Neural cell (in vitro differentiated cells): ENCODE measurements around the gene RALGAPB. TPM values are rescaled to one million over a fixed set of nuclear protein-coding genes. Genes with fewer than 3 reads are reported as not detected.

Experiments
- H2AFZ ChIP-seq: fragments of 200-600, 300-800 bp; sonication (generic), shearing (Covaris generic); 2 replicates; pipeline ENCODE4 v1.6.0; 2014; ENCODE audit warnings: low read depth, mild to moderate bottlenecking, antibody characterized with exemption, low read length, moderate library complexity
- H3F3A ChIP-seq: fragments of 200-600 bp; shearing (Covaris generic); 2 replicates; pipeline ENCODE4 v1.6.1; 2016; ENCODE audit warnings: mild to moderate bottlenecking, moderate library complexity, mixed read lengths, antibody characterized with exemption, low read length; ENCODE audit not compliant: insufficient read depth, poor library complexity, severe bottlenecking
- H3K27ac ChIP-seq: fragments of 200-600, 300-800 bp; sonication (generic), shearing (Covaris generic); 2 replicates; pipeline ENCODE4 v1.5.1; 2014; ENCODE audit warnings: mild to moderate bottlenecking, low read length, moderate library complexity
- H3K27me3 ChIP-seq: fragments of 300-800, 200-600 bp; sonication (generic), shearing (Covaris generic); 2 replicates; pipeline ENCODE4 v1.6.0; 2014; ENCODE audit warnings: mild to moderate bottlenecking, low read depth, low read length, moderate library complexity; ENCODE audit not compliant: insufficient read depth
- H3K36me3 ChIP-seq: fragments of 300-800, 200-600 bp; sonication (generic), shearing (Covaris generic); 2 replicates; pipeline ENCODE4 v1.5.1; 2014; ENCODE audit warnings: mild to moderate bottlenecking, antibody characterized with exemption, low read length, moderate library complexity; ENCODE audit not compliant: insufficient read depth
- H3K4me2 ChIP-seq: fragments of 300-800, 200-600 bp; sonication (generic), shearing (Covaris generic); 2 replicates; pipeline ENCODE4 v1.6.0; 2014; ENCODE audit warnings: mild to moderate bottlenecking, low read length
- H3K4me3 ChIP-seq: fragments of 300-800, 200-600 bp; sonication (generic), shearing (Covaris generic); 2 replicates; pipeline ENCODE4 v1.5.1; 2014; ENCODE audit warnings: mild to moderate bottlenecking, low read length, moderate library complexity
- H3K79me2 ChIP-seq: fragments of 200-600 bp; shearing (Covaris generic); replicated peaks from 2 replicates; pipeline ENCODE4 v1.6.0; 2014; ENCODE audit warnings: mild to moderate bottlenecking, low read length, moderate library complexity; ENCODE audit not compliant: insufficient read depth
- H3K9ac ChIP-seq: fragments of 300-800, 200-600 bp; sonication (generic), shearing (Covaris generic); 2 replicates; pipeline ENCODE4 v1.6.1; 2016; ENCODE audit warnings: mild to moderate bottlenecking, low read length, mixed read lengths
- H3K9me2 ChIP-seq: fragments of 200-600 bp; shearing (Covaris generic); 2 replicates; pipeline ENCODE4 v1.6.1; 2016; ENCODE audit warnings: mild to moderate bottlenecking, low read length, mixed read lengths; ENCODE audit not compliant: insufficient read depth
- H3K9me3 ChIP-seq: fragments of 200-600, 300-800 bp; sonication (generic), shearing (Covaris generic); 2 replicates; pipeline ENCODE4 v1.6.1; 2016; ENCODE audit warnings: mild to moderate bottlenecking, mixed run types, low read length, moderate library complexity, mixed read lengths
- H4K20me1 ChIP-seq: fragments of 200-600 bp; shearing (Covaris generic); 2 replicates; pipeline ENCODE4 v1.6.1; 2016; ENCODE audit warnings: mild to moderate bottlenecking, mixed run types; ENCODE audit not compliant: insufficient read depth
- EP300 ChIP-seq: fragments of 450-650 bp; conservative IDR thresholded peaks from 2 replicates; pipeline ENCODE4 v1.6.1; 2014; ENCODE audit warnings: antibody characterized with exemption, mild to moderate bottlenecking, moderate library complexity; ENCODE audit not compliant: poor library complexity, severe bottlenecking
- EZH2 ChIP-seq: fragments of 200-600, 300-800 bp; shearing (Covaris generic), sonication (generic); IDR thresholded peaks from 2 replicates; pipeline ENCODE4 v1.6.1; 2014; ENCODE audit warnings: antibody characterized with exemption, low read length, borderline replicate concordance, mild to moderate bottlenecking; ENCODE audit not compliant: insufficient read depth, poor library complexity, severe bottlenecking
- MXI1 ChIP-seq: fragments of 450-650 bp; conservative IDR thresholded peaks from 2 replicates; pipeline ENCODE4 v1.6.1; 2014; ENCODE audit warnings: antibody characterized with exemption, mild to moderate bottlenecking; ENCODE audit not compliant: poor library complexity, severe bottlenecking
- POLR2AphosphoS5 ChIP-seq: IDR thresholded peaks from 2 replicates; pipeline ENCODE4 v1.6.1; 2012
- RAD21 ChIP-seq: fragments of 450-650 bp; conservative IDR thresholded peaks from 2 replicates; pipeline ENCODE4 v1.6.1; 2014; ENCODE audit warnings: antibody characterized with exemption, mild to moderate bottlenecking, moderate library complexity
- REST ChIP-seq: IDR thresholded peaks from 2 replicates; pipeline ENCODE4 v1.6.1; 2012; ENCODE audit warnings: borderline replicate concordance
- SMC3 ChIP-seq: fragments of 450-650 bp; conservative IDR thresholded peaks from 2 replicates; pipeline ENCODE4 v1.6.1; 2014; ENCODE audit warnings: antibody characterized with exemption, mild to moderate bottlenecking, moderate library complexity; ENCODE audit not compliant: poor library complexity
- TAF1 ChIP-seq: IDR thresholded peaks from 2 replicates; pipeline ENCODE4 v1.6.1; 2012; ENCODE audit warnings: low read depth
- polyA plus RNA-seq: library from polyadenylated mRNA; depleted of rRNA; stranded (reverse); fragments of >200 nt; gene quantifications from 2 replicates; pipeline ENCODE4 v1.2.3, GENCODE V29; 2014
- TF ChIP-seq, protein P1 (sequence below): fragments of 450-650 bp; IDR thresholded peaks from 2 replicates; pipeline ENCODE4 v1.5.1; 2014; ENCODE audit warnings: antibody characterized with exemption, mild to moderate bottlenecking, moderate library complexity; ENCODE audit not compliant: poor library complexity, severe bottlenecking

RALGAPB gene
- polyA plus RNA-seq, 1 donor from 2014 or later: 30.0 TPM

DNA sequence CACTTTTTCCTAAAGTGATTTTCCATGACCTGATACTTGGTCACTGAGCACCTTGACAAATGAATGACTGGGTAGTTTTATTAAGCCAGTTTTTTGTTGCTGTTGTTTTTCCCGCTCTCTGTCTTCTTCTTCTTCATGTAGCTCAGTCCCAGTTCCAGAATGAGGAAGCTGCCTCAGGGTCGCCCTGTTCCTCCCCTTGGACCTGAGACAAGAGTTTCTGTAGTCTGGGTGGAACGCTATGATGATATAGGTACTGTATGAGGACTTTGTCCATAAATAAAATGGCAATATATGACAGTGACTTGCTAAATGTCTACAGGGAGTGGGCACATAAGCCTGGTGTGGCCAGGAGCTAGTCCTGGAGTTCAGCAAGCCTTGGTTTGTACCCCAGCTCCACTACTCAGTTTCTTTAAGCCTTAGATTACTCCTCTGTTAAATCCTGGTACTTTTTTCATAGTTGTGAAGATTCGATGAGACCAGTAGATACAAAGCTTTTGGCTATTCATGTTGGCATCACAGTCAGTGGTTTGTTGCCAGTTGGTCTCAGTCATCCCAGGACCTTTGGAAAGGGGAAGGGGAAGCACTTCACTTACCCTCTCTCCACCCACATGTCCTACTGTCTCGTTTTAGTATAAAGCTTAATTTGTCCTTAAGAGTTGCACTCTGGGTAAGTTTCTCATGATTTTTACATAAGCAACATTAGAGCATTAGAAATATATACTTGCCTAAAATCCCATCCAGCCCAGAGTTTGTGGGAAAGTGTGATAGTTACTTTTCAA is 97.3 kb downstream of the RALGAPB start:
- Histone ChIP-seq H3K36me3 (peaks cover 11% of the 10 kb centered on the region), H3K4me2 (no peak overlapping the region), H3K27ac (no peak overlapping the region), H3K79me2 (no peaks in the 10 kb centered on the region), H4K20me1 (no peaks in the 10 kb centered on the region), H2AFZ (no peak overlapping the region), H3K9me2 (no peaks in the 10 kb centered on the region), H3K9ac (no peak overlapping the region), H3K9me3 (no peaks in the 10 kb centered on the region), H3F3A (no peaks in the 10 kb centered on the region), H3K27me3 (no peaks in the 10 kb centered on the region), H3K4me3 (no peak overlapping the region)
- TF ChIP-seq RAD21 (no peak), EZH2 (no peak), TAF1 (no peak), REST (no peak), POLR2AphosphoS5 (no peak), MXI1 (no peak), SMC3 (no peak), EP300 (no peak)
- TF ChIP-seq, protein P1, sequence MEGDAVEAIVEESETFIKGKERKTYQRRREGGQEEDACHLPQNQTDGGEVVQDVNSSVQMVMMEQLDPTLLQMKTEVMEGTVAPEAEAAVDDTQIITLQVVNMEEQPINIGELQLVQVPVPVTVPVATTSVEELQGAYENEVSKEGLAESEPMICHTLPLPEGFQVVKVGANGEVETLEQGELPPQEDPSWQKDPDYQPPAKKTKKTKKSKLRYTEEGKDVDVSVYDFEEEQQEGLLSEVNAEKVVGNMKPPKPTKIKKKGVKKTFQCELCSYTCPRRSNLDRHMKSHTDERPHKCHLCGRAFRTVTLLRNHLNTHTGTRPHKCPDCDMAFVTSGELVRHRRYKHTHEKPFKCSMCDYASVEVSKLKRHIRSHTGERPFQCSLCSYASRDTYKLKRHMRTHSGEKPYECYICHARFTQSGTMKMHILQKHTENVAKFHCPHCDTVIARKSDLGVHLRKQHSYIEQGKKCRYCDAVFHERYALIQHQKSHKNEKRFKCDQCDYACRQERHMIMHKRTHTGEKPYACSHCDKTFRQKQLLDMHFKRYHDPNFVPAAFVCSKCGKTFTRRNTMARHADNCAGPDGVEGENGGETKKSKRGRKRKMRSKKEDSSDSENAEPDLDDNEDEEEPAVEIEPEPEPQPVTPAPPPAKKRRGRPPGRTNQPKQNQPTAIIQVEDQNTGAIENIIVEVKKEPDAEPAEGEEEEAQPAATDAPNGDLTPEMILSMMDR: no peak

GRCh38 chr20:38573413-38573812 is 100.8 kb downstream of the RALGAPB start:
- Histone ChIP-seq H3K4me2 (no peak overlapping the region), H3F3A (no peaks in the 10 kb centered on the region), H2AFZ (no peak overlapping the region), H3K9me2 (no peaks in the 10 kb centered on the region), H3K27me3 (no peaks in the 10 kb centered on the region), H3K9me3 (no peaks in the 10 kb centered on the region), H3K9ac (no peak overlapping the region), H3K79me2 (no peaks in the 10 kb centered on the region), H4K20me1 (no peaks in the 10 kb centered on the region), H3K36me3 (peaks cover 6% of the 10 kb centered on the region), H3K27ac (no peak overlapping the region), H3K4me3 (no peak overlapping the region)
- TF ChIP-seq MXI1: no peak
- no peak for TF ChIP-seq POLR2AphosphoS5
- no peak for TF ChIP-seq SMC3
- TF ChIP-seq RAD21: no peak
- TF ChIP-seq, protein P1: no peak
- no peak for TF ChIP-seq TAF1
- TF ChIP-seq EP300: no peak
- TF ChIP-seq REST: no peak
- no peak for TF ChIP-seq EZH2
